Transverse colon (tissue), 4 donors: ENCODE measurements around the gene DDB1. TPM values are rescaled to one million over a fixed set of nuclear protein-coding genes. Genes with fewer than 3 reads are reported as not detected.

Experiments used
- DNase-seq: peaks from one replicate; pipeline ENCODE4 v3.0.0-alpha.2; 2019
- H3K27ac ChIP-seq, 4 donors: fragments of 200-600 bp; sonication (generic); 2 replicates each; pipeline ENCODE4 v1.5.1; 2016 to 2018; ENCODE audit warnings: inconsistent platforms in 4 of 4
- H3K27me3 ChIP-seq: fragments of 200-600 bp; sonication (generic); 2 replicates; pipeline ENCODE4 v1.5.1; 2017; ENCODE audit warnings: inconsistent platforms
- H3K36me3 ChIP-seq, 4 donors: fragments of 200-600 bp; sonication (generic); 2 replicates each; pipeline ENCODE4 v1.5.1; 2017 to 2019; ENCODE audit warnings: inconsistent platforms in 4 of 4
- H3K4me1 ChIP-seq, 4 donors: fragments of 200-600 bp; sonication (generic); 2 replicates each; pipeline ENCODE4 v1.5.1; 2017 to 2020; ENCODE audit warnings: inconsistent platforms in 4 of 4
- H3K4me3 ChIP-seq, 4 donors: fragments of 200-600 bp; sonication (generic); 1 replicate in 1 of 4; 2 replicates in 3 of 4; pipeline versions ENCODE4 v1.5.1 to v1.6.1; 2017 to 2019; ENCODE audit warnings: inconsistent platforms in 4 of 4
- H3K9me3 ChIP-seq, 2 donors: fragments of 200-600 bp; sonication (generic); 2 replicates each; pipeline ENCODE4 v1.5.1; 2017 to 2019; ENCODE audit warnings: inconsistent platforms in 2 of 2
- EP300 ChIP-seq: sonication (generic); formaldehyde crosslinking; IDR thresholded peaks from one replicate; pipeline ENCODE4 v1.6.1; 2017; ENCODE audit warnings: antibody characterized with exemption, low read depth
- POLR2A ChIP-seq: fragments of 450-650 bp; IDR thresholded peaks from one replicate; pipeline ENCODE4 v1.6.1; 2016; ENCODE audit warnings: antibody characterized with exemption, mild to moderate bottlenecking, moderate library complexity
- POLR2AphosphoS5 ChIP-seq, 3 donors: sonication (generic); formaldehyde crosslinking; IDR thresholded peaks; one replicate each; pipeline ENCODE4 v1.6.1; 2016; ENCODE audit warnings: antibody characterized with exemption in 3 of 3
- WGBS, 2 donors: methylation state at CpG; one replicate each; pipeline ENCODE4 v1.1.5; 2018; ENCODE audit warnings: low coverage in 1 of 2; 5-methylcytosine and 5-hydroxymethylcytosine counted together
- in situ Hi-C, 4 donors: fragments of 200-750 bp; cut with MboI; loops; one replicate each; pipeline versions ENCODE4 v1.15.0 to v1.15.1; 2017; ENCODE audit warnings: low sequenced_read_pairs in 3 of 4, low pct_ligation_motif_present in 1 of 4, low pct_unique_long_range_greater_than_20kb in 1 of 4
- intact Hi-C: fragments of 100-400 bp; cut with DNase I; formaldehyde crosslinking; loops from one replicate; pipeline ENCODE4 v1.15.1; 2023; ENCODE audit warnings: low total_unique reads
- total RNA-seq, 4 donors: library from RNA; depleted of rRNA; stranded (reverse); fragments of >200 nt; gene quantifications; one replicate each; pipeline ENCODE4 v1.1.0, GENCODE V29; 2016
- TF ChIP-seq, protein P1 (sequence below), 5 experiments: fragments of 200-600 bp in 3 of 5; fragments of 450-650 bp in 2 of 5; sonication (generic) in 3 of 5; IDR thresholded peaks; 1 replicate in 2 of 5; 2 replicates in 3 of 5; pipeline ENCODE4 v1.5.1; 2016 to 2017; ENCODE audit warnings: antibody characterized with exemption in 5 of 5, inconsistent platforms in 3 of 5, mild to moderate bottlenecking in 2 of 5, moderate library complexity in 1 of 5

DDB1 gene
- total RNA-seq, 4 donors from 2014 or later = 105 to 127 (median 123) TPM

DNA sequence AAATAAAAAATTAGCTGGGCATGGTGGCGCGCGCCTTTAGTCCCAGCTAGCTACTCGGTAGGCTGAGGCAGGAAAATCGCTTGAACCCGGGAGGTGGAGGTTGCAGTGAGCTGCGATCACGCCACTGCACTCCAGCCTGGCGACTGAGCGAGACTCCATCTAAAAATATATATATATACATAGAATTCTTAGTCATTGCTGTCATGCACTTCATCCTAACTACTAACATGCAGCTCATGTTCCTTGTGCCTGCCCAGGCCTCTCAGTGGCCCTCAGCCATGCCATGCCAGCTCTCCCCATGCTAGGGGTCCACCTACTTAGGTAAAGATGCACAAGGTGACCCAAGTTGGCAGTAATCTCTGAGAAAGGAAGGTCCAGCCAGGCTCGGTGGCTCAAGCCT is 25.7 kb upstream of the DDB1 start:
- in situ Hi-C loops (no loop called here), intact Hi-C loops (no loop called here)
- no peaks in the 10 kb centered on the region for H3K27me3 ChIP-seq
- H3K27ac ChIP-seq = peak overlapping the region; percentile 95 to 98 (median 97)
- 93% methylated on average over 11 of the region's 11 CpGs; no CpG with 5 or more reads in 1 of the 2 donors for WGBS, 2 donors
- no peaks in the 10 kb centered on the region for H3K9me3 ChIP-seq
- TF ChIP-seq POLR2AphosphoS5 (IDR thresholded peaks at IDR 0.05) (no peak), POLR2A (no peak), EP300 (no peak)
- TF ChIP-seq, protein P1, sequence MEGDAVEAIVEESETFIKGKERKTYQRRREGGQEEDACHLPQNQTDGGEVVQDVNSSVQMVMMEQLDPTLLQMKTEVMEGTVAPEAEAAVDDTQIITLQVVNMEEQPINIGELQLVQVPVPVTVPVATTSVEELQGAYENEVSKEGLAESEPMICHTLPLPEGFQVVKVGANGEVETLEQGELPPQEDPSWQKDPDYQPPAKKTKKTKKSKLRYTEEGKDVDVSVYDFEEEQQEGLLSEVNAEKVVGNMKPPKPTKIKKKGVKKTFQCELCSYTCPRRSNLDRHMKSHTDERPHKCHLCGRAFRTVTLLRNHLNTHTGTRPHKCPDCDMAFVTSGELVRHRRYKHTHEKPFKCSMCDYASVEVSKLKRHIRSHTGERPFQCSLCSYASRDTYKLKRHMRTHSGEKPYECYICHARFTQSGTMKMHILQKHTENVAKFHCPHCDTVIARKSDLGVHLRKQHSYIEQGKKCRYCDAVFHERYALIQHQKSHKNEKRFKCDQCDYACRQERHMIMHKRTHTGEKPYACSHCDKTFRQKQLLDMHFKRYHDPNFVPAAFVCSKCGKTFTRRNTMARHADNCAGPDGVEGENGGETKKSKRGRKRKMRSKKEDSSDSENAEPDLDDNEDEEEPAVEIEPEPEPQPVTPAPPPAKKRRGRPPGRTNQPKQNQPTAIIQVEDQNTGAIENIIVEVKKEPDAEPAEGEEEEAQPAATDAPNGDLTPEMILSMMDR (IDR thresholded peaks at IDR 0.05) = no peak
- no peak overlapping the region for H3K4me3 ChIP-seq
- DNase-seq = no peak
- H3K4me1 ChIP-seq = peaks cover 8 to 70% (median 43%) of the 10 kb centered on the region in 4 donors
- H3K36me3 ChIP-seq = peaks cover 0 to 1% (median 0%) of the 10 kb centered on the region in 4 donors

DNA sequence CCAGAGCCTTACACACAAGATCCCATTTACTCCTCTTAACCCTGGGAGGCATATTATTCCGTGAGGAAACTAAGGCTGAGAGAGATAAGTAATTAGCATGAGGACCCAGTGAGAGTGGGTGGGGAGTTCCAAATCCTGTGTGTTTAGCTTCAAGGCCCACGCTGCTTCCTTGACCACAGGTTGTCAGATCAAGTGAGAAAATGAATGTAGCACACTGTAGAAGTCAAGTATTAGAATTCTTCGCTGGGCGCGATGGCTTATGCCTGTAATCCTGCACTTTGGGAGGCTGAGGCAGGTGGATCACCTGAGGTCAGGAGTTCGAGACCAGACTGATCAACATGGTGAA is 25.0 kb upstream of the DDB1 start:
- no peak for DNase-seq
- Histone ChIP-seq H3K9me3 (no peaks in the 10 kb centered on the region), H3K27ac (peak overlapping the region; percentile 14 to 53 (median 20)), H3K4me3 (no peak overlapping the region), H3K27me3 (no peaks in the 10 kb centered on the region), H3K4me1 (peaks cover 2 to 68% (median 37%) of the 10 kb centered on the region in 4 donors), H3K36me3 (peaks cover 0 to 8% (median under 1%) of the 10 kb centered on the region in 4 donors)
- intact Hi-C loops (no loop called here), in situ Hi-C loops (no loop called here)
- TF ChIP-seq, protein P1 (IDR thresholded peaks at IDR 0.05) = no peak
- no peak for TF ChIP-seq POLR2AphosphoS5 (IDR thresholded peaks at IDR 0.05)
- no peak for TF ChIP-seq EP300
- TF ChIP-seq POLR2A = no peak
- 93% methylated on average over 6 of the region's 6 CpGs; no CpG with 5 or more reads in 1 of the 2 donors for WGBS, 2 donors

DNA sequence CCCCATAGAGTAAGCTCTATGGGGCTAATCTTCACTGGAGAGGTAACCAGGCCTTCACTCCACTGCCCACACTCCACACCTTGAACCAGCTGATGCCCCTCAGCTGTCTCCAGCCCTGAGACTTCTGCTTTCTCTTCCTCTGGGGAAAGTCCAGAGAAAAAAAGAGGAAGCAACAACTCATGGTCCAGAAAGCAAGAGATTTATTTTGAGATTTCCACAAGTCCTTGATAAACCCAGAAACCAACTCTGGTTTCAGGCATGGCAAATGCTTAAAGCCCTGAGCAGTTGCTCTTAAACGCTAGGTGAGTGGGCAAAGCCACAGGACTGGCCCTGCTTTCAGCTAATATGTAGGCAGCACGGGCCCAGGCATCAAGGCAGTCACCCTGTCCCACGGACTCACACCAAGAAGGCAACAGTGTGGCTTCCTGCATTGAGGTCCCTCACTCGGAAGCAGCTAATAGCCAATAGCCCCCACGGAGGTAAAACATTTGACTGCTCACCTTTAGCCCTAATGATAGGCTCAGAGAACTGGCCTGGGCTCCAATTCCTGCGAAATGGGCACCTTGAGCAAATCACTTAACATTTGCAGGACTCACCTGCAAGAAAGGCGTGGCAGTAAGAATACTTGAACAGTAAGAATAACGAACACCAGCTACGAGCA is 24.5 kb upstream of the DDB1 start:
- in situ Hi-C loops (no loop called here), intact Hi-C loops (no loop called here)
- Histone ChIP-seq H3K27ac (peak overlapping the region; percentile 14 to 53 (median 20)), H3K27me3 (no peaks in the 10 kb centered on the region), H3K4me3 (no peak overlapping the region), H3K9me3 (no peaks in the 10 kb centered on the region), H3K4me1 (peaks cover 0 to 64% (median 34%) of the 10 kb centered on the region in 4 donors), H3K36me3 (peaks cover 0 to 13% (median 3%) of the 10 kb centered on the region in 4 donors)
- no peak for DNase-seq
- WGBS, 2 donors = 86 to 88% methylated on average over 5 to 9 of the region's 9 CpGs
- TF ChIP-seq POLR2AphosphoS5 (IDR thresholded peaks at IDR 0.05) (no peak), EP300 (no peak), POLR2A (no peak)
- TF ChIP-seq, protein P1 (IDR thresholded peaks at IDR 0.05) = no peak

DNA sequence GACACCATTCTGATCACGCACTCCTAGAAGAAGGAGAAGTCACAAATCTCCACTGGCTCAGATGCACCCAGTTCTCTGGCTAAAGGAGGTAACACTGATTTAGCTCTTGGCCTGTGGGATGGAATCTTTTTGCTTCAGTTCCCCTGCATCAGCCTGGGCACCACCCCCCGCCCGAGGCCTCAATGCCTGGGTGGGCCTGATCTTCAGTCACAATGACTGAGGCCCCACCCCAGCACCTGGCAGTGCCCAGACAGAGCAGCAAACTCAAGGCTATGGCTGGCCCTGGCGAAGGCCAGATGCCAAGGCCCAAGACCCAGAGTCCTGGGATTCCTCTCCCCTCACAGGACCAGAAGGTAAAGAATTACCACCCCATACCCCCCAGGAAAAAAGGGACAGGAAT is 23.8 kb upstream of the DDB1 start:
- Histone ChIP-seq H3K4me3 (no peak overlapping the region), H3K27me3 (no peaks in the 10 kb centered on the region), H3K4me1 (peaks cover 0 to 64% (median 34%) of the 10 kb centered on the region in 4 donors), H3K27ac (peak overlapping the region in 2 of 4 donors; percentile 4 to 53), H3K9me3 (no peaks in the 10 kb centered on the region), H3K36me3 (peaks cover 0 to 14% (median 3%) of the 10 kb centered on the region in 4 donors)
- in situ Hi-C loops (no loop called here), intact Hi-C loops (no loop called here)
- 88% methylated on average over 2 of the region's 4 CpGs; no CpG with 5 or more reads in 1 of the 2 donors for WGBS, 2 donors
- no peak for TF ChIP-seq EP300
- no peak for TF ChIP-seq POLR2A
- TF ChIP-seq, protein P1 (IDR thresholded peaks at IDR 0.05) = no peak
- TF ChIP-seq POLR2AphosphoS5 (IDR thresholded peaks at IDR 0.05) = no peak
- DNase-seq = no peak
